Gastroesophageal sphincter (tissue), 3 donors: ENCODE results near the gene ZBED4.

Experiments used
- EP300 ChIP-seq: sonication (generic); formaldehyde crosslinking; IDR thresholded peaks from one replicate; pipeline ENCODE4 v1.6.1; 2017; ENCODE audit warnings: antibody characterized with exemption, mild to moderate bottlenecking
- TF ChIP-seq, protein P1 (sequence below), 4 experiments: fragments of 200-600 bp in 2 of 4; fragments of 450-650 bp in 2 of 4; sonication (generic) in 1 of 4; IDR thresholded peaks; one replicate each; pipeline ENCODE4 v1.5.1; 2017 to 2019; ENCODE audit warnings: antibody characterized with exemption in 4 of 4, mild to moderate bottlenecking in 2 of 4, moderate library complexity in 2 of 4

DNA sequence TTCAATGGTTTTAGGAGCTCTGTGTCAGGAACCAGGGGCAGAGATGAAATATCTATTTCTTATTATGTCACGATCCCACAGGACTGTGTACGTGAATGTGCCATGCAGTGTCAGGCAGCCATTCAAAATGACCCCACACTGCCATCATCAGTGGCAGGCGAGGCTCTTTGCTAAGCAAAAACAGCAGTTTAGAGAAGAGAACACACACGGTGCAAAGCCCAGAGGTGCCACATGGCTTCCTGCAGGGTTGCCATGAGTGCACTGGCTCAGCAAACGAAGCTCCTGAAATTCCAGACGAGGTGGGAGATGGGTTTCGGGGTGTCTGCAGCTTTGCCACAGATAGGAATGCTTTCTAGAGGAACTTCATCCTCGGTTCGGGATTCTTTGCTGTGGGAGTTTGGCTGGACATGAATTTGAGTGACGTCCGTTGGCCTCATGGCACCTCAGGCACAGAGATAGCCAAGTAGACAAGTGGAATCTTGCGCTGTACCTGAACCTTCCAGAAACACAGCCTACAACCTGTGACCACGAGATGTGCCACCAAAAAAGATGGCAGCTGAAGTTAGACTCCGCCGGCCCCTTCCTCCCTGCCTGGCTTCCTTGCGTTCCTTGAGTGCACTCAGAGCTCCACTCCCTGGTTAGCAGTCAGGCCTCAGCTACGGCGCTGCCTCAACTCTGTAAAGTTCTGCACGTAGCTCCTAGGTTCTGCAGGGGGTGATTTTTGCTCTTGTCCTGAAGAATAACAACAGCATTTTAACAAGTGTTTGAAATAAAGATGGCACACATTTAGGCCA, 7.8 kb upstream of the ZBED4 start:
- TF ChIP-seq, protein P1, sequence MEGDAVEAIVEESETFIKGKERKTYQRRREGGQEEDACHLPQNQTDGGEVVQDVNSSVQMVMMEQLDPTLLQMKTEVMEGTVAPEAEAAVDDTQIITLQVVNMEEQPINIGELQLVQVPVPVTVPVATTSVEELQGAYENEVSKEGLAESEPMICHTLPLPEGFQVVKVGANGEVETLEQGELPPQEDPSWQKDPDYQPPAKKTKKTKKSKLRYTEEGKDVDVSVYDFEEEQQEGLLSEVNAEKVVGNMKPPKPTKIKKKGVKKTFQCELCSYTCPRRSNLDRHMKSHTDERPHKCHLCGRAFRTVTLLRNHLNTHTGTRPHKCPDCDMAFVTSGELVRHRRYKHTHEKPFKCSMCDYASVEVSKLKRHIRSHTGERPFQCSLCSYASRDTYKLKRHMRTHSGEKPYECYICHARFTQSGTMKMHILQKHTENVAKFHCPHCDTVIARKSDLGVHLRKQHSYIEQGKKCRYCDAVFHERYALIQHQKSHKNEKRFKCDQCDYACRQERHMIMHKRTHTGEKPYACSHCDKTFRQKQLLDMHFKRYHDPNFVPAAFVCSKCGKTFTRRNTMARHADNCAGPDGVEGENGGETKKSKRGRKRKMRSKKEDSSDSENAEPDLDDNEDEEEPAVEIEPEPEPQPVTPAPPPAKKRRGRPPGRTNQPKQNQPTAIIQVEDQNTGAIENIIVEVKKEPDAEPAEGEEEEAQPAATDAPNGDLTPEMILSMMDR (IDR thresholded peaks at IDR 0.05): no peak
- no peak for TF ChIP-seq EP300
